ENCODE data around the gene IER3.

Gene IER3, protein sequence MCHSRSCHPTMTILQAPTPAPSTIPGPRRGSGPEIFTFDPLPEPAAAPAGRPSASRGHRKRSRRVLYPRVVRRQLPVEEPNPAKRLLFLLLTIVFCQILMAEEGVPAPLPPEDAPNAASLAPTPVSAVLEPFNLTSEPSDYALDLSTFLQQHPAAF

DNA sequence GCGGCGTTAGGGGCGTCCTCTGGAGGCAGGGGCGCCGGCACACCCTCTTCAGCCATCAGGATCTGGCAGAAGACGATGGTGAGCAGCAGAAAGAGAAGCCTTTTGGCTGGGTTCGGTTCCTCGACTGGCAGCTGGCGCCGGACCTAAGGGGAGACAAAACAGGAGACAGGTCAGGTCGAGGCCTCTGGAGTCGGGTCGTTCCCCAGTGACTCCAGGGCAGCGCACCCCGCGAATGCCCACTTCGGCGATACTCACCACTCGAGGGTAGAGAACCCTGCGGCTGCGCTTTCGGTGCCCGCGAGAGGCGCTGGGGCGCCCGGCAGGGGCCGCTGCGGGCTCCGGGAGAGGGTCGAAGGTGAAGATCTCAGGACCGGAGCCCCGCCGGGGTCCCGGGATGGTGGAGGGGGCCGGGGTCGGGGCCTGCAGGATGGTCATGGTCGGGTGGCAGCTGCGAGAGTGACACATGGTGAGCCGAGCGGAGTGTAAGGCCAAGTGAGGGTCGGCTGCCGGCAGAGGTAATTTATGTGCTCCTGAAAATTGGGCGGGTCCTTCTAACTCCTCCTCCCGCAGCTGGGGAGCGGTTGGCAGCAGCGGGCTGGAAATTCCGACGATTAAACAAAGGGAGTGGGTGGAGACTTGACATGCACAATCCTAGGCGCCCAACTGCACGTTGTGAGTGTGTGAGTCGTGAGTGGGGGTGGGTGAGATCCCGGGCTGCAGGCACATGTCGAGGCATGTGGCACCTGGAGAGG lies at the start of gene IER3:
IER3 (minus strand) TSS at position 494 of the 752 bp plus-strand sequence; CDS start at position 465, 29 bp downstream.
- DNase-seq = peak; percentile 97

DNA sequence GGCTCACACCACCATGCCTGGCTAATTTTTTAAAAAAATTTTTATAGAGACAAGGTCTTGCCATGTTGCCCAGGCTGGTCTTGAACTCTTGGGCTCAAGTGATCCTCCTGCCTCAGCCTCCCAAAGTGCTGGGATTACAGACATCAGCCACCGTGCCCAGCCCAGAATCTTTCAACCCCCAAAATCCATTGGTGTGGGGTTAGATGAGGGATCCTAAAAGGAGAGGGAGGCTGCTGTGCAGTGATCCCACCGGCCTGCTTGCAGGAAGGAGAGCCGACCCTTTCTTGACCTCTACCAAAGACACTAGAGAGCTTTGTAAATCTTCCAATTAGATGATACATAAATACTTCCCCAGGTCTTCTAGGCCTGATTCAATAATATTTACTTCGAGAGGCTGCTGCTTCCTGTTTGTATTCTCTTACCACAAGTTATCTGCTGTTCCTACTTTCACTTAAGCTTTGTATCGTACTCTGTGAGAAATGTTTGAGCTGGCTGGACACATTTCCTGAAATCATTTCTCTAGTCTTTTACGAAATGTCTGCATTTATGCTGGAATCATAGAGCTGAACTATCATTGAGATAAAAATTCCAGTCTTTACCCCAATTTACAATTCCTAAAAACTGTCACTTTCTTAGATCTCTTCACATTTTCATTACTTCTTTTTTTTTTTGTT lies 49.3 kb upstream of the IER3 start:
- peak; percentile 83 for DNase-seq

DNA sequence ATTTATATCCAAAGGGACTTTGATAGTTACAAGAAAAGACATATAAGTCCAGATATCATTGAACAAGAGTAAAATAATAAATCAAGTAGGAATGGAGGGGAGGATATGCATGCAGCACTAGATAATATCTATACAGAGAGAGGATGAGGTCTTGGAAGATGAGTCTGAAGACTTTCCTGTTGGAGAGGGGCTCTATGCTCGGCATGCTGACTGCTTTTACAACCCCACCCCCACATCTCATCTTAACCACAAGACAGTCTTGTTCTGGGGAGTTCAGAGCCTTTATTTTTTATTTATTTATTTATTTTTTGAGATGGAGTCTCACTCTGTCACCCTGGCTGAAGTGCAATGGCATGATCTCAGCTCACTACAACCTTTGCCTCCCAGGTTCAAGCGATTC lies 48.4 kb upstream of the IER3 start:
- DNase-seq = no peak

DNA sequence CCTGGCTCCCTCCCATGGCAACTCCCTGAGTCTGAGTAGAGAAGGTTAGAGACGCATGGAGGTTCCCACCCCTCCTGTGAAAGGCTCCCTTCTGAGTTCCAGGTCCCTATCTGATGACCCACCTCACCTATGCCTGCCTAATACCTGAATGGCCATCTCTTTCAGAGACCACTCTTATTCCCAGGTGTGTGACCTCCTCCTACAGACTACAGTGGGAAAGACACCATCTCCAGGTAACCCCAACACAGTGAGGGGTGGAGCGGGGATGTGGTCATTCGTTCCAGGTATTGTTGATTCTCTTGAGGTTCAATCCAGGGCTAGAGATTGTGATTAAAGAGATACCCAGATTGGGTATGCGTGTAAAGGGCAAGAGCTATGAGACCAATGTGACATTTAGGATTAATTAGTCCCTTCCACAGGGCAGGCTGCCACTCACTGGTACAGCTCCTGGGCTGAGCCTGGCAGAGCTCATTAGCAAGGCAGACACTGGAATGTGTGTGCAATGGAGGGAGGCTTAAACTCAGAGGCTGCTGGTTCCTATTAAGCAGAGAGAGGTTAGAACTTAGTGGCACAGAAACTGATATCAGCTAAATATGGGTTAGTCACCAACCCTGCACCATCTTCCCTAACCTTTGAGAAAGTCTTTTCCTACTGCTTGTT lies 46.5 kb upstream of the IER3 start:
- no peak for DNase-seq

DNA sequence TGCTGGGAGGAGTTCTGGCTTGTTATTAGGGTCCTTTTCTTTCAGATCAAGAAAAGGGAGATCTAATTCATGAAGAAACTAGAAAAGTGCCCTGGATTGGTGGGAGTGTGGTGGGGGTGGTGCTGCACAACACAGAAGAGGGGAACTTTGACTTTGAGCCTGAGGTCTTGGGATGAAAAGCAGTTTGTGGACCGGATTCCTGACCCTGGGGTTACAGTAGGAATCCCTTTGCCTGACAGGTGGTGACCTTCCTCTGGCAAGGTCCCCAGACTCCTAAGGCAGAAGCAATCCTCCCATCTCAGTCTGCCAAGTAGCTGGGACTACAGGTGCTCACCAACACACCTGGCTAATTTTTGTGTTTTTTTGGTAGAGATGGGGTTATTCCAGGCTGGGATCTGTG lies 45.3 kb upstream of the IER3 start:
- DNase-seq = no peak

DNA sequence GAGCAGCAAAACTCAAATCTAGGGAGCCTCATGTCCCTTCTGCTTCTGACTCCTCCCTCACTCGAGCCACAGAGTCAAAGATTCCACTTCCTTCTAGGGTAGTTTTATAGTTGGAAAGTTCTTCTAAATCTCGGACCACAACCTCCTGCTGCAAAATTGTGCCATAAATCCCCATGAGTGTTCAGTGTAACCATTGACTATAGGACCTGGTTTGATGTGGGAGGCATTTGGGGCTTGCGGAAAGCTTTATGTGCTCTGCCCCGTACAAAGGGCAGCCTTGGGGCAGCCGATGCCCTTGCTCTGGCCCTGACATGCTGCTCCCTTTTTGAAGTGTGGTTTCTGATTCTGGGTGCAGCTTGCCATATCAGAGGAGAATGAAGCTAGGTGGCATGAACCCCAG lies 43.6 kb upstream of the IER3 start:
- DNase-seq = peak; percentile 79

DNA sequence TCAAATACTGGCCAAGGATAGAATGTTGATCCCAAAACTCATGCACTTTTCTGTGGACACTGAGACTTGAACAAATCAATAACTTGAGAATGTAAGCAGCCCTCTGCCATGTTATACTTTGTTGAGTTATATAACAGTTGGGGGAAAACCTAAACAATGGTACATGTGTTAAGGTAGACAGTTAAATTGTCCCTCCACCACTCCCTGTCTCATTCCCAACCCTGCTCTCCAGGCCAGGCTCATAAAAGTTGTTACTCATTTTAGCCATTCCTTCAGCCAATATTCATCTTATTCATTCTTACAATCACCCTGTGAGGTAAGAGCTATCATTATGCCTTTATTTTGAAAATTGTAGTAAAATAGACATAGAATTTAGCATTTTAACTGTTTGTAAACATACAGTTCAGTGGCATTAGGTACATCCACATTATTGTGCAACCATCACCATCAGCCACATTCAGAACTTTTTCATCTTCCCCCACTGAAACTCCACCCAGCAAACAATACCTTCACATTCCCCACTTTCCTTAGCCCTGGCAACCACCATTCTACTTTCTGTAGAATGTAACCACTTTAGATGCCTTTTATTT lies 38.2 kb upstream of the IER3 start:
- DNase-seq = no peak

DNA sequence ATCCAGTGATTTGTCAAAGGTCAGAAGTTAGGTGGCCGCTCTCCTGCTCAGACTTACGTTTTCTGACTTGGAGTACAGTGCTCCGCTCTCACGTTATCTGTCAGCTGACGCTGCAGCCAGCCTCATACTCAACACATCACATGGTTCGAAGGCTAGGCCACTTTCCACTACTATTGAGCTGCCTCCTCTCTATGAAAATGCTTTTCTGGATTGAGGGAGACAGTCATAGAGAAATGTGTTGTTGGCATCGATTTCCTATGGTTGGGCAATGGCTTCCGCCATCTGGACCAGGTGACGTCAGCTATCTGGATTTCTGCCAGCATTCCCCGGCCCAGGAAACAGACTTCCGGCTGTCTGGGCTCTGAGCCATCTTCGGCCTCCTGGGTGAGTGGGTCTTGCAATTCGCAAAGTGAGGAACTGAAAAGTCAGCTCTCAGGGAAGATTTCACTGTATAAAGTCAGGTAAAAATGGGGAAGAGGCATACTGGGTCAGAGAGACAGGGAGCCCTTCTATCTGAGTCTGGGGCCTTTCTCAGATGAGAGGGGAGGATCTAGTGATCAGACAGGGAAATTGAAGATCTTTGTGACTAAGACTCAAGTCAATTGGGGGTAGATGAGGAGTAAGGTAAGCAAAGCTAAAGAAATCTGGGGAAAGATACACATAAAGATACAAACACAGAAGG lies 37.5 kb upstream of the IER3 start:
- DNase-seq = peak; percentile 98

DNA sequence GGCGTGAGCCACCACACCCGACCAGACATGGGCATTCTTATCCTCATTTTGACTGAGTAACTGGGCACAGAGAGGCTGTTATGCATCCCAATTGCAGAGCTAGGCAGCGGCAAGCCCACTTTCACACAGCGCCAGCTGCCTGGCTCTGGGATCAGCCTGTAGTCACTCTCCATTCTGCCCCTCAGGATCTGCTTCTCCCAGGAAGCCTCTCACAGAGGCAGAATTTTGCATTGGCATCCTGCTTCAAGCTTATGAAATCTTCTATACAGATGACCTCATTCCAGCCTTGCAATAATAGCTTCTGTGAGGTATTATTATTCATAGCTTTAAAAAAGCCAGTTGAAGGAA lies 37.0 kb upstream of the IER3 start:
- no peak for DNase-seq

DNA sequence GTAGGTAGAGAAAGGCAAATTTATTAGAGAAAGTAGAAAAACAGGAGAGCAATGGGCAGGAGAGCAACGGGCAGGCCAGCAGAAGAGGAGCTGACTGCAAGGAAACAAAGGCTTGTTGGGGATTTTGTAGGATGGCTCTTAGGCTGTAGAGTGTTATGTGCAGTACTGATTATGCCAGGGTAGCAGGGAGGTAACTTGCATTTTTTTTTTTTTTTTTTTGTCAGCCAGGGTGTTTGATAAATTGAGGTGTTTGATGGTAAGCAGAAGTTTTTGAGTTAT lies 36.2 kb upstream of the IER3 start:
- no peak for DNase-seq

DNA sequence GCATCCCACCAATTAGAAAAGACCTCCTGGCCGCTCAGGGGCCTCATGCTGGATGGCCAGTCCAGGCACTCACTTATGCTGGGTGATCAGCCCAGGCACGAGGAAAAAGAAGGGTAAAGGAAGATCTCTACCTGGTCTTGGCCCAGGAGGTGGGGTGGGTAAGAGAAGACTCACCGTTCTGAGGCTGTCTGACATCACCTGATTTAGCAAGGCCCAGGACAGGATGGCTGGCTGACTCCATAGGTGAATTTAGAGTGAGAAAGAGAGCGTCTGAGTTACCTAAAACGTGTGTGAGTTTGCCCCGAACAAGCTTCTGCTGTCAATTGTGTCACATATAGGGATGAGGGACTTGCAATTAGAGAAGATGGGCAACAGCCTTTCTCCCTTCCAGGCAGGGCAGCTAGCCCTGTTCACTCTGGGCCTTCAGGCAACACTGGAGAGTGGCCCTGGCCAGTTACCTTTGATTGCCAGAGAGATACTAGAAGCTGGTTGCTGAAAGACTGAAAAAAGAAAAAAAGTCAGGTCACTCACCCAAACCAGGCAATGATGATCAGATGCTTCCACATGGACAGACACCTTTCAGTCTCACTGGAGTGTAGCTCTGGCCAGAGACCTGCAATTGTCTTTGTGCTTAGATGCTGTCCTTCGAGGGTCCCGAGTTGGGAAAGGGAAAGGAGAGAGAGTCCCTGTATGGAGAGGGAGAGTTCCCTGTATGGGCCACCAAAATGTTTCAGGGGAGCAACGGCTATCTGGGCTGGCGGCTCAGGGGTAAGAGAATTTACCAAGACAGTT lies 35.7 kb upstream of the IER3 start:
- no peak for DNase-seq

DNA sequence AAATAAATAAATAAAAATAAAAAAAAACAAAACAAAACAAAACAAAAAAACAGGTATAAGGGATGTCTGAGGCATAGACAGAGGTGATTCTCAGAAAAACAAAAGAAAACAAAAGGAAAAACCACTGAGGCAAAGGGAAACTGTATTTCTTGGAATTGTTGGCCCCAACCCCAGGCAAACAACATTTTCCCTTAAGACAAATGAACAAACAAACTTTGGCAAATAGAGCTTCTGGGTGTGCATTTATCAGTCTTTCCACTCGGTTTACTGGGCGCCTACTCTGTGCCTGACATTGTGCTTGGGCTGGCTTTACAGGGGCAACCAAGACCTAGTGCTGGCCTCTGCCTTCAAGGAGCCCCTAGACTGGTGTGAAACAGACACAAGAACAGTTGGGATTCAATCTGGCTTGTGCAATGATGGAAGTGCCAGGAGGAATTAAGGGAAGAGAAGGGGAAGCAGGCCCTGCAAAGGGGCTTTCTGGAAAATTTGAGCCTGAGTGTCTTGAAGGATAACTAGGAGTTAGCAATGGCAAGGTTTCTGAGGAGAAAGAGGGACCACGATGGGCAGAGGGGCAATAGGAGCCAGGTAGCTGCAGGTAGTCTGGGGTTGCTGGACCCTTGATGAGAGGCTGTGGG lies 33.8 kb upstream of the IER3 start:
- DNase-seq = peak; percentile 80

DNA sequence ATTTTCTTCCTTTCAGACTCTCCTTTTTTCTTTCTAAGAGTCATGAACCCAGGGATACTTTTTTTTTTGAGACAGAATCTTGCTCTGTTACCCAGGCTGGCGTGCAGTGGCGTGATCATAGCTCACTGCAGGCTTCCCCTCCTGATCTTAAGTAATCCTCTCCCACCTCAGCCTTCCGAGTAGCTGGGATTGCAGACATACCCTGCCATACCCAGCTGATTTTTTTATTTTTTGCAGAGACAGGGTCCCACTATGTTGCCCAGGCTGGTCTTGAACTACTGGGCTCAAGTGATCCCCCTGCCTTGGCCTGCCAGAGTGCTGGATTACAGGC lies 32.8 kb upstream of the IER3 start:
- no peak for DNase-seq

DNA sequence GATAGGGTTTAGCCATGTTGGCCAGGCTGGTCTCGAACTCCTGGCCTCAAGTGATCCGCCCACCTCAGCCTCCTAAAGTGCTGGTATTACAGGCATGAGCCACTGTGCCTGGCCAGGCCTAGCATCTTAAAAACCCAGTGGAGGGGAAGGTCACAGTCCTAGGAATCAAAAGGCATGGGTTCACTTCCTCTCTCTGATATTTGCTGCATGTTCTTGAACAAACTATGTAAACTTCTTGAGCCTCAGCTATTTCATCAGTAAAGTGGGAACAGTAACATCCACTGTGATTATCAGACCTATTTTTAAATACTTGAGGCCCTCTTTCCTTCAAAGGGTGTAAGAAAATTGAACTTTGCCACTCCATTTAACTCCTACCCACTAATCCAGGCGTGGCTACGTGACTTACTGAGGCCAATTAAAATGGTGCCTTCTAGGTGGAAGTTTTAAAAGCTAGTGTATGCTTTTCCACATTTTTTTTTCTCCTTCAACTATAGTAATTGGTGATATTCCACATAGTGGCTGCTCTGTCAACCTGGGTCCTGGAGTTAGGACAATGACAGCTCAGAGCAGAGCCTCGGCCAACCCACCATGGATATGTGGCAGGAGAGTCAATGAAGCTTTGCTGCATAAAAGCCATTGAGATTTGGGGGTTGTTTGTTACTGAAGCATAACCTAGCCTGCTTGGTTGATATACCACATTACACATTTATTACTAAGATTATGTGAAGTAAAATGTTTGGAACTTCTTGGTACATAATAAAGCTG lies 32.2 kb upstream of the IER3 start:
- DNase-seq = peak; percentile 50

DNA sequence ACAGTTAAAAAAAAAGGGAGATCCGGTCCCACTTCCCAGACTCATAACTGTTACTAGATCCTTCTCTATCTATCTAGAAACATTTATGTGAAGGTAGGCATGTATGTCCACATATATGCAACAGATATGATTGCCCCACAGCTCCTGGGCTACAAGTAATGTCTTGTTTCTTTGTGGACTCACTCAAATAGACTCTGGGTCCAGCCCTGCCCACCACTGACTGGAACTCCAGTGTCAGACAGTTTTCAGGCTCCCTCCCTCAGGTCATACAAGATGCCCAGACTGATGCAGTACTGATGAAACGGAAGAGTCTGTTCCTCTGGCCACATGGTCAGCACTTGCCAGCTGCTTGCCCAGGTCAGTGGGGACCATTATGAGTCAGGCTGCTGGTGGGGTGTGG lies 30.8 kb upstream of the IER3 start:
- no peak for DNase-seq

DNA sequence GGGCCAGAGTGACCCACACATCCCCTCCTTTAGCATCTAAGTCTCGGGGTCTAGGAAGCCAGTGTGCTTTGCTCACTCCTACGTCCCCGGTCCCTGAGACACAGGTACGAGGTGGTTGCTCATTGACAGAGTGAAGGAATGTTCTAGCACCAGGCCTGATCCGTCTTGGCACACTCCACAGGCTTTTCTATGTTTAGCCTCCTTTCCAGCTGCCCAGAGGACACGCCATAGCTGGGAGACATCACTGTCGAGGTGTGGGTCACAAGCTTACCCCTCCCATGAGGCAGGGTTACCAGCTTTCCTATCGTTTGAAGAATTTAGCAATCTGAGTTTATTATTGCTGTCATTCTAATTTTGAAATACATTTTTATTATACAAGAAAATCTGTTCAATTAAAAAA lies 30.4 kb upstream of the IER3 start:
- DNase-seq = no peak

DNA sequence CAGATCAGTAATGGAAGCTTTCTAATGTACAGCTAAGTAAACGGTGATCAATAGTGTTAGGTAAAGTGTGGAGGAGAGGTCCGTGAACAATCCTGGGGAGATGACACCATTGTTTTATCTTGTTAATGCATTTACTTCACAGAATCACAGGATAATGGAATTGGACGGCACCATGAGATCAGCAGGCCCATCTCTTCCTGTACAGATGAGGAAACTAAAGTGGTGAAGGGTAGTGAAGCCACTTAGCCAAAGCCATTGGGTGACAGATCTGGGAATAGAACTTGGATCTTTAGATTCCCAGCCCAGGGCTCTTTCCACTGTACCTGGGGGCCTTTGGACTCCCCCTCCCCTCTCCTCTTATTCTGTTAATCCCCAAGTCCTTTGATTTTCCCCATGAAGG lies 26.2 kb upstream of the IER3 start:
- no peak for DNase-seq

DNA sequence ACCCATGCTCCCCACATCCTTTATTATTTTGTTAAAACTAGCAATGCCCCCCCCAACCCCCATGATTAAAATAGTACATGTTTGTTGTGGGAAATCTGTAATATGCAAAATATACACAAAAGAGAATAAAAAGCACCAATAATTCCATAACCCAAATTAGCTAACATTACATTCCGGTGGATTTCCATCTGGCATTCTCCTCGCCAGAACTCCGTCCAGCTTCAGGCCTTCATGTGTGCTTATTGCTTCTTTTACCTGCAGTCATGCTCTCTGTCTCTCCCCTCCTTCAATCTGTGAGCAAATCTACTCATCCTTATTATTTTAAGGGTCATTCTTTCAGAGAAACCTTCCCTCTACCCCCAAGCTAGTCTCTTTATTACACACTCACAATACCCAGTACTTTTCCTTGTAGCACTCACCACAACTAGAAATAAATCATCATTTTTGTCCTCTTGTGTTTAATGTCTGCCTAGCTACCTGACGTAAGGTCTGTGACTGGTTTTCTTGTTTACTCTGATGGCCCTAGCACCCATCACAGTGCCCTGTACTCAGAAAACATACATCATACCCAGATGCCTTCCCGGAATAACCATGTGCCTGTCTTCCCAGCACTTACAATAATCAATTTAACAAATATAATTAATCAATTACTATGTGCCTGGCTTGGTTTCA lies 25.6 kb upstream of the IER3 start:
- DNase-seq = no peak

DNA sequence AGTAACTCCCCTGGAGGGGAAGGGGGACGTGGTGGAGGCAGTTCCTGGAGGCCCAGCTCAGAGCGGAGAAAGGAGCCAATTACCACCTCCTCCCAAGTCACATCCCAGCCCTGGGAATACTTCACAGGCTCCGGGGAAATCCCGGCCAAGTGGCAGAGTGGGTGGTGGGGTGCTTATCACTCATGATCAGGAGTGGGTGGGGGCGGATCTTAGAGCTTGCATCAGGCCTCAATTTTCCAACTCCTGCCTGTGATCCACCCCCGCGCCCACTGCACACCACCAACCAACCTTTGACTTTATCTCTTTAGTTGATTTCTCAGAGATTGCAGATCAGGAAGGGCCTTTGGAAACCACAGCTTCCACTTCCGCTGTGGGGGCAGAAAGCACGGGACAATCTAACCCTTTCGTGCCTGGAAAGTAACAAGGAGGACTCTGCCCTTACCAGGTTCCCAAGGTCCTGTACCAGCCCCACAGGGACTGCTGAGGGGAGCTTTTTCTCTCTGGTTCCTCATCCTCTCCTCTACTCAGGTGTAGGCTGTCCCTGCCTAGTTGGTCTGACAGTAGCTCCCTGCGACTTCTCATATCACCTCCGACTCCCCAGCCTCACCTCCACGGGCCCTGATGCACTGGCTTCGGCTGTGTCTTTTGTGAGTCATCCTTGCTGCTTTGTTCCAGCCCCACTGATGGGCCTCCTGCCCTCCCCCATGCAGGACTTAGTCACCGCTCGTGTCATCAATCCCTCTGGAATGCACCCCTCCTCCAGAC lies 24.9 kb upstream of the IER3 start:
- DNase-seq = peak; percentile 87

DNA sequence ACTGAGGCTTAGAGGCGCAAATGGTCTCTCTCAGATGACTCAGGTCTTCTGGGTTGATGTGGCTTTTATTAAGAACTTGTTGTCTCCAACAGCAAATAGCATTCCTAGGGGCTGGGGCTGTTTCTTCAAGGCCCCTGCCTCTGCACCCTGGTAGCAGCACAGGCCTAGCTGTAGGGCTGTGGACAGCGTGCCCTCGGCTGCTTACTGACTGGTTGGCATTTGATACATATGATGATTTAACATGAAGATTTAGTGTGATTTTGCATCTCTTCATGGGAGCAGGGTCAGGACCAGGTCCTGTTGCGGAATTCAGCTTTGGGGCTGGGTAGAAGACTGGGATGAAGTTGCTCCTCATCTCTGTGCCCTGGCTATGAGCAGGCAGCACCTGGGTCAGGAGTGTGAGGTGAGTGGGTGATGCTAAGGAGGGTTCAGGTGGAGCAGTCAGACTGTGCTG lies 24.3 kb upstream of the IER3 start:
- DNase-seq = no peak
